NB4 (cell line): ENCODE measurements around the gene SLC35E3.
A peak's percentile ranks its signal among the peaks of the same experiment; 100 is the strongest.

Experiments used
- DNase-seq: peaks from one replicate; pipeline ENCODE4 v3.0.0; 2010; ENCODE audit warnings: low read depth
- H3K4me3 ChIP-seq: one replicate; pipeline ENCODE4 v1.5.1; 2011; ENCODE audit warnings: mild to moderate bottlenecking, low read depth, low read length, moderate library complexity
- CTCF ChIP-seq: IDR thresholded peaks from one replicate; pipeline ENCODE4 v1.5.1; 2012; ENCODE audit warnings: low read depth, low read length
- MAX ChIP-seq: IDR thresholded peaks from 2 replicates; pipeline ENCODE4 v1.6.1; 2011; ENCODE audit warnings: low read depth, low read length
- MYC ChIP-seq: IDR thresholded peaks from 2 replicates; pipeline ENCODE4 v1.6.1; 2011; ENCODE audit warnings: low read depth, low read length
- POLR2A ChIP-seq: IDR thresholded peaks from 2 replicates; pipeline ENCODE4 v1.6.1; 2011; ENCODE audit warnings: mild to moderate bottlenecking; ENCODE audit not compliant: insufficient read length; ENCODE audit errors: extremely low read depth

Gene SLC35E3

DNA sequence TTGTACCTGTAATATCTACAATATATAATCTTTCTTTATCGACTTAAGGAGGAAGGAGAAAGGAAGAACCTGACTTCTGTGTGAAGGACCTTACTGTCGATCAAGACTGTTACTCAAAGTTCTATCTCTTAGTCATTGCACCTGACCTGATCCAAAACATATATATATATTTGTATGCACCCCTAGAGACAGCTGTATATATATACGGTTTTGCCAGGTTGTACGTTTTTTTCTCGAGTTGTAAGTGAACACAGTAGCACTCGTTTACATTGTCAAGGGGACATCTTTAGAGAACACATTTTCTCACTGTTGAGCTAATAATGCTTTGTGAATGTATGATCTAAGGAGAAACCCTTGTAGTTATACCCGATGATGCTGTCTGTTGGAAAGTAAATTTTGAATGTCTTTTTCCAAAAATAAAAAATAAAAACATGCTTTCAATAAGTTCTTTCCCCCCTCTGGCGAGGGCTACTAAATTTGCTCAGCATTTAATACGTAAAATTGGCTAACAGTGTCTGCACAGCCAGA lies 536 bp upstream of the SLC35E3 start:
- TF ChIP-seq POLR2A (no peak), MAX (no peak), CTCF (no peak)
- DNase-seq: peak; percentile 39
- H3K4me3 ChIP-seq: peak overlapping the region; percentile 25

GRCh38 chr12:68746572-68747180 lies 700 bp downstream of the SLC35E3 start:
- H3K4me3 ChIP-seq: peak overlapping the region; percentile 84
- no peak for TF ChIP-seq CTCF
- peak; percentile 35 for TF ChIP-seq MAX
- peak; percentile 24; the same call in 1 of the 2 replicates for TF ChIP-seq MYC
- no peak for TF ChIP-seq POLR2A
- peak; percentile 76 for DNase-seq

GRCh38 chr12:68749443-68749842 lies 3.5 kb downstream of the SLC35E3 start:
- TF ChIP-seq MAX: no peak
- no peak for TF ChIP-seq CTCF
- no peak for TF ChIP-seq MYC
- no peak overlapping the region for H3K4me3 ChIP-seq
- DNase-seq: peak; percentile 18

- no peak overlapping the region for H3K4me3 ChIP-seq
- no peak for DNase-seq
- no peak for TF ChIP-seq CTCF
- no peak for TF ChIP-seq POLR2A
- TF ChIP-seq MYC: no peak
These were observed 3.9 kb downstream of the SLC35E3 start for GRCh38 chr12:68749861-68750260.

DNA sequence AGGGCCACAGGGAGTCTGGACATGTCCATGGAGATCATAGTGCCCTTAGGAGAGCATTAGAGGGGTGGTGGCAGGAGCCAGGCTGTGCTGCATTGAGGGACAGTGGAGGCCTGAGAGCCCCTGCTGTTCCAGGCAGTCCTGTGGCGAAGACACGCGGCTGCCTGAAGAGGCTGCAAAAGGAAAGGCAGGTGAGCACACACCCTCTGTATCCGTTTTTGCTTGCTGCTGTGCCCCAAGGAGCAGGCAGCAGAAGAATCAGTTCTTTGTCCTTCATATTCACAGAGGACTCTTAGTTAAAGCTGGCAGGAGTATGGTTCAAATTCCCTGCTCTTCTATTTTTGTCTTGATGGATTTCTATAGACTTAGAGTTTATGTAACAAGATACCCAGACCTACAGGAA lies 4.5 kb downstream of the SLC35E3 start:
- no peak for DNase-seq
- TF ChIP-seq MAX (no peak), POLR2A (no peak), MYC (no peak), CTCF (no peak)
- H3K4me3 ChIP-seq: no peak overlapping the region
